Smooth muscle cell of the coronary artery (primary cell): ENCODE data around the gene PROKR2. TPM values are rescaled to one million over a fixed set of nuclear protein-coding genes. Genes with fewer than 3 reads are reported as not detected.

Source experiments
- total RNA-seq: library from RNA; depleted of rRNA; stranded (reverse); fragments of >200 nt; gene quantifications from 2 replicates; pipeline ENCODE4 v1.2.3, GENCODE V29; 2014; ENCODE audit warnings: low replicate concordance

Gene PROKR2
- total RNA-seq, result not detected in 2 replicates

DNA sequence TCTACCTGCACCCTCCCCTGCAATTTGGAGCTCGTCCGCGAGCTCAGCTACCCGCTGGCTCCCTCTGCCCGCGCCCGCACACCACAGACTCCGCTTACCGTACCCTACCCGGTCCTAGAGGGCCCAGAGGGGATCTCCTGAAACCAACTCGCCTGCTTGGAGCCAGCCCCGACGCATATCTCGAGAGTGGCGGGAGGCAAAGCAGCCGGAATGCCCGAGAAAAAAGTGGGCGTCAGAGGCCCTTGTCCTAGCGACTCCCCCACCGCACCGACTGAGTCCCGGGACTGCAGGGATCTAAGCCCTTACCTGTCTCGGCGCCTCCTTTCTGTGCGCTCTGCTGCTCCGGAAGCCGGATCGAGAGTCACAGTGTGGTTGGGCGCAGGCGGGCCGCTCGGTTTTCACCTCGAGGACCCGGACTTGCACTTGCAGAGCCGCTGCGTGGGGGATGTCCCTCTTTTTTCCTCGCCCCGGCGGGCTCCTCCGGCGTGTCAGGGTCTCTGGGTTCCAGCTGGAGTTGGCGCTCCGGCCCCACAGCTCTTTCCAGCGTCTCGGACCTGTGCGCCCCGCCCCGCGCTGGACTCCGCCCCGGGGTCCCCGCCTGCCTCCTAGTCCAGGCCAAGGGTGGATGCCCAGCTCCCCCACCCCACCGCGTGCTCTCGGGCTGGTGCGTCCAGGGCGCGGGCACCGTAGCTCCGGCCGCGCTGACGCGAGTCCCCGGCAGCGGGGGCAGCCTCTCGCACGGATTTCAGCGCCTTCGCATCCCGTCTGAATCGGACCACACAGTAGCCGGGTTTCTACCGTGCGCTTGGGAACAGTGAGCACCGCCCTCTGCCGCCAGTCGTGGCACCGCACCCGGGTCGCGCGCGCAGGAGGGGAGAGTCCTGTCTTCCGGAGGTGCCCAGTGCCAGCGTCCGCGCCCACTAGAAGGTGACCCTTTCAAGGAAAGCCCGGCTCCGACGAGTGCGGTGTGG lies at the start of gene PROKR2:
TSS of gene PROKR2 (minus strand) at position 767 of the 971 bp plus-strand sequence. CDS start 2,585 bp downstream, outside the sequence.

Other genes with a start within 250 kb of the PROKR2 start
- 28.7 and 79.8 TPM in 2 replicates for gene TMEM230, start 203.9 kb downstream of the PROKR2 start, total RNA-seq
- 89.8 and 106 TPM in 2 replicates for gene PCNA, start 197.0 kb downstream of the PROKR2 start, total RNA-seq
- gene CDS2, start 189.9 kb downstream of the PROKR2 start, total RNA-seq, result 19.5 and 28.8 TPM in 2 replicates